HTR-8/SVneo (cell line): ENCODE measurements around the gene DUXA.

Experiments used
- DNase-seq: peaks from one replicate; pipeline ENCODE4 v3.0.0; 2011; ENCODE audit warnings: low spot score, mixed read lengths; ENCODE audit not compliant: insufficient read length
- FAIRE-seq: peaks from 2 replicates; lab custom pipeline; 2011; peaks lifted over from hg19 to GRCh38; lab: Jason Lieb, UNC

DUXA gene

GRCh38 chr19:57106722-57107235 is 60.5 kb downstream of the DUXA start:
- no peak for DNase-seq
- no peak for FAIRE-seq

GRCh38 chr19:57105976-57106721 is 61.1 kb downstream of the DUXA start:
- FAIRE-seq = no peak

More at GRCh38 chr19:57105976-57106721, 61.1 kb downstream of the DUXA start:
- DNase-seq = no peak
